Uterus (tissue), 4 donors: ENCODE results near the gene UBXN1. TPM values are rescaled to one million over a fixed set of nuclear protein-coding genes. Genes with fewer than 3 reads are reported as not detected.

ENCODE experiments used
- DNase-seq, 2 donors: peaks; one replicate each; pipeline ENCODE4 v3.0.0-alpha.2; 2019 to 2020
- H3K27ac ChIP-seq, 2 donors: fragments of 200-600 bp; sonication (generic); 1 replicate in 1 of 2; 2 replicates in 1 of 2; pipeline ENCODE4 v1.5.1; 2016 to 2018
- H3K27me3 ChIP-seq, 2 donors: fragments of 200-600 bp; sonication (generic); one replicate each; pipeline ENCODE4 v1.5.1; 2018 to 2019; ENCODE audit warnings: control low read depth in 1 of 2
- H3K36me3 ChIP-seq, 2 donors: fragments of 200-600 bp; sonication (generic); one replicate each; pipeline ENCODE4 v1.5.1; 2019; ENCODE audit warnings: control low read depth in 1 of 2
- H3K4me1 ChIP-seq, 2 donors: fragments of 200-600 bp; sonication (generic); one replicate each; pipeline ENCODE4 v1.5.1; 2018 to 2019; ENCODE audit warnings: control low read depth in 1 of 2
- H3K4me3 ChIP-seq, 2 donors: fragments of 200-600 bp; sonication (generic); 1 replicate in 1 of 2; 2 replicates in 1 of 2; pipeline ENCODE4 v1.5.1; 2018 to 2019; ENCODE audit warnings: mild to moderate bottlenecking in 1 of 2
- H3K9me3 ChIP-seq, 2 donors: fragments of 200-600 bp; sonication (generic); one replicate each; pipeline ENCODE4 v1.5.1; 2019; ENCODE audit warnings: control low read depth in 1 of 2
- CTCF ChIP-seq, 4 experiments: fragments of 200-600 bp in 2 of 4; fragments of 450-650 bp in 2 of 4; sonication (generic) in 2 of 4; IDR thresholded peaks; one replicate each; pipeline ENCODE4 v1.5.1; 2016 to 2019; ENCODE audit warnings: antibody characterized with exemption in 4 of 4, mild to moderate bottlenecking in 2 of 4, moderate library complexity in 1 of 4
- POLR2A ChIP-seq, 2 donors: fragments of 450-650 bp; IDR thresholded peaks; one replicate each; pipeline ENCODE4 v1.6.1; 2016; ENCODE audit warnings: antibody characterized with exemption in 2 of 2, mild to moderate bottlenecking in 1 of 2, moderate library complexity in 1 of 2
- intact Hi-C: fragments of 100-400 bp; cut with DNase I; formaldehyde crosslinking; loops from one replicate; pipeline ENCODE4 v1.15.1; 2023; ENCODE audit warnings: low total_unique reads
- total RNA-seq, 4 donors: library from RNA; depleted of rRNA in 3 of 4; stranded (reverse); fragments of >200 nt in 3 of 4; gene quantifications; one replicate each; pipeline versions ENCODE4 v1.1.0 to v1.2.4, GENCODE V29; 2014 to 2023
- donor health status: DM: yes; HTN: yes; CAD: no.

Gene UBXN1
- total RNA-seq, 4 donors from 2014 or later: 55.4 to 276 (median 102) TPM

GRCh38 chr11:62712861-62713260 lies 34.0 kb upstream of the UBXN1 start:
- H3K27me3 ChIP-seq: no peaks in the 10 kb centered on the region
- H3K4me1 ChIP-seq: peaks cover 6 to 14% of the 10 kb centered on the region in 2 donors
- intact Hi-C loops: no loop called here
- no peak overlapping the region for H3K4me3 ChIP-seq
- H3K9me3 ChIP-seq: no peaks in the 10 kb centered on the region
- DNase-seq: no peak
- H3K36me3 ChIP-seq: no peaks in the 10 kb centered on the region
- H3K27ac ChIP-seq: no peak overlapping the region
- TF ChIP-seq POLR2A (IDR thresholded peaks at IDR 0.05) (no peak), CTCF (IDR thresholded peaks at IDR 0.05) (no peak)

GRCh38 chr11:62712276-62712812 lies 33.5 kb upstream of the UBXN1 start:
- Histone ChIP-seq H3K4me1 (peaks cover 6 to 14% of the 10 kb centered on the region in 2 donors), H3K36me3 (no peaks in the 10 kb centered on the region), H3K9me3 (no peaks in the 10 kb centered on the region), H3K4me3 (no peak overlapping the region), H3K27me3 (no peaks in the 10 kb centered on the region), H3K27ac (no peak overlapping the region)
- TF ChIP-seq CTCF (IDR thresholded peaks at IDR 0.05): no peak
- TF ChIP-seq POLR2A (IDR thresholded peaks at IDR 0.05): no peak
- DNase-seq: no peak
- intact Hi-C loops: no loop called here

DNA sequence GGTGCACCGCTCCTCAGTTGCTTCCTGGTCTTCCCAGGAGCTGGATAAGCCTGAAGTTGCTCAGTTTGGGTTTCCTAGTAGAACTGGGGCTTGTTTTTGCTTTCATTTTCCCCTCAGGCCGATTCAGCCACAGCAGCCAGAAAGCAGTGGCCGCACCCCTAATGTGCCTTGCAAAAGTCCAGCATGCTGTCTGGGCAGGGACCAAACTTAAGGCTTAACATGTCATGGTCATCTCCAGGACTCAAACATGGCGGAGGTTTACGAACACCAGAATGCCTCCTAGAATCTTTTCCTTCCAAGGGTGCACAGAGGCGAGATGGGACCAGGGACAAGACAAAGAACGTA lies 31.1 kb upstream of the UBXN1 start:
- Histone ChIP-seq H3K9me3 (no peaks in the 10 kb centered on the region), H3K27ac (peak overlapping the region; percentile 89 to 94), H3K27me3 (no peaks in the 10 kb centered on the region), H3K36me3 (no peaks in the 10 kb centered on the region), H3K4me1 (peaks cover 9 to 22% of the 10 kb centered on the region in 2 donors), H3K4me3 (peak overlapping the region; percentile 49 to 54)
- no peak for TF ChIP-seq POLR2A (IDR thresholded peaks at IDR 0.05)
- no peak for TF ChIP-seq CTCF (IDR thresholded peaks at IDR 0.05)
- intact Hi-C loops: no loop called here
- no peak for DNase-seq

DNA sequence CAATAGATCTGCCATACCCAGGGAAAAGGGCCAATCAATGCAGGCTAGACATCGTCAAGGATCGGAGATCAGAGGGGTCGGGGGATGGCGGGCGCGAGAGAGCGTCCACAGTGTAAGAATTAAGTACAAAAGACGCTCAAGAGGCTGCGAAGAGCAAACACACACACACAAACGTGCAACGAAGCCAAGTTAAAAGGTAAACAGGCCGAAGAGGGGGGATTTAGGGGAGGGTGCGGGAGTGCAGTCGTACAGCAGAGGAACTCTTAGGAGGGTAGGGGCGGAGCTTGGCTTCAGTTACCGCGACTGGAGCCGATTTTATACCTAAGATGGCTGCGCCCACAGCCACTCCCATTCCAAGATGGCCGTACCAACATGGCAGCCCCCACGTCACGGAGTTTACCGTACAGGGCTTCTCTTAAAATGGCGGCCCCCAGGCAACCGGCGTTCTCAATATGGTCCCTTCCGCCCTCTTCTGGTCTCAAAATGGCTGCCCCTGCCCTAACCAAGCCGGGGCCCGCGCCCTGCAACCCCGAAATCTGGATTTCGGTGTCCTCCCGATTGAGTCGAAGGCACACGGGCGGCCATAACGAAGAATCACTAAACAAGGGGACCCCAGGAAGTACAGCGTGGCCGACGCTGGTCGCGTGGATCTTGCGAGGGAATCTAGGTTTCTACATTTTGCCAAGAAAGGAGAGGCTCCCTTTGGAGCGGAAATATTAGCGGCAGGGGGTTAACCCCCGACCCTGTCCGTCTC lies 30.6 kb upstream of the UBXN1 start:
- Histone ChIP-seq H3K9me3 (no peaks in the 10 kb centered on the region), H3K4me3 (peak overlapping the region; percentile 49 to 54), H3K27me3 (no peaks in the 10 kb centered on the region), H3K27ac (peak overlapping the region; percentile 89 to 94), H3K4me1 (peaks cover 9 to 22% of the 10 kb centered on the region in 2 donors), H3K36me3 (no peaks in the 10 kb centered on the region)
- intact Hi-C loops: no loop called here
- TF ChIP-seq POLR2A (IDR thresholded peaks at IDR 0.05) (peak; percentile 60 to 64), CTCF (IDR thresholded peaks at IDR 0.05) (peak in 3 of 4 experiments; percentile 28 to 33 (median 31))
- peak; percentile 98 to 99 for DNase-seq

- peaks cover 9 to 22% of the 10 kb centered on the region in 2 donors for H3K4me1 ChIP-seq
- peak overlapping the region; percentile 49 to 54 for H3K4me3 ChIP-seq
- no peak for TF ChIP-seq POLR2A (IDR thresholded peaks at IDR 0.05)
- TF ChIP-seq CTCF (IDR thresholded peaks at IDR 0.05): no peak
- intact Hi-C loops: no loop called here
- no peaks in the 10 kb centered on the region for H3K36me3 ChIP-seq
- H3K27me3 ChIP-seq: no peaks in the 10 kb centered on the region
- no peaks in the 10 kb centered on the region for H3K9me3 ChIP-seq
- peak overlapping the region; percentile 89 to 94 for H3K27ac ChIP-seq
- DNase-seq: peak; percentile 37 to 53
Measured at GRCh38 chr11:62708793-62709192, 29.9 kb upstream of the UBXN1 start.
